Mammary epithelial cell (primary cell): ENCODE data around the gene SH3BP2.

Experiments
- EZH2 ChIP-seq: IDR thresholded peaks from 2 replicates; pipeline ENCODE4 v1.6.1; 2012; ENCODE audit warnings: low read length, inconsistent platforms, borderline replicate concordance
- TF ChIP-seq, protein P1 (sequence below), 2 donors: IDR thresholded peaks in 1 of 2; conservative IDR thresholded peaks in 1 of 2; 2 replicates each; pipeline ENCODE4 v1.5.1; 2011 to 2012; ENCODE audit warnings: inconsistent platforms in 2 of 2, low read length in 2 of 2, mild to moderate bottlenecking in 2 of 2, control low read depth in 1 of 2, low read depth in 1 of 2; ENCODE audit not compliant: insufficient read depth in 1 of 2; ENCODE audit errors: extremely low read depth in 1 of 2

DNA sequence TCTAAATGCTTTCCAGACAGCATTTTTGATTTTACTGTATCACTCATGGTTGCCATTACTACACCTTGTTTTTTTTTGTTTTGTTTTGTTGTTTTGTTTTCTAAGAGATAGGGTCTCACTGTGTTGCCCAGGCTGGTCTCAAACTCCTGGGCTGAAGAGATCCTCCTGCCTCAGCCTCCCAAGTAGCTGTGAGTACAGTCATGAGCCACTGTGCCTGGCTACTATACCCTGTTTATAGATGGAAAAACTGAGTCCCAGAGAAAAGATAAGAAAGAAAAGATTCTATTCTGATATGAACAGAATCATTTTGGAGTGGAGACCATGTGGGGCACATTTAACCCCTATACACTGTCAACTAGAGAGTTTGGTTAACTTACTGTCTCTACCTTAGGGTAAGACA, 70.8 kb downstream of the SH3BP2 start:
- TF ChIP-seq, protein P1, sequence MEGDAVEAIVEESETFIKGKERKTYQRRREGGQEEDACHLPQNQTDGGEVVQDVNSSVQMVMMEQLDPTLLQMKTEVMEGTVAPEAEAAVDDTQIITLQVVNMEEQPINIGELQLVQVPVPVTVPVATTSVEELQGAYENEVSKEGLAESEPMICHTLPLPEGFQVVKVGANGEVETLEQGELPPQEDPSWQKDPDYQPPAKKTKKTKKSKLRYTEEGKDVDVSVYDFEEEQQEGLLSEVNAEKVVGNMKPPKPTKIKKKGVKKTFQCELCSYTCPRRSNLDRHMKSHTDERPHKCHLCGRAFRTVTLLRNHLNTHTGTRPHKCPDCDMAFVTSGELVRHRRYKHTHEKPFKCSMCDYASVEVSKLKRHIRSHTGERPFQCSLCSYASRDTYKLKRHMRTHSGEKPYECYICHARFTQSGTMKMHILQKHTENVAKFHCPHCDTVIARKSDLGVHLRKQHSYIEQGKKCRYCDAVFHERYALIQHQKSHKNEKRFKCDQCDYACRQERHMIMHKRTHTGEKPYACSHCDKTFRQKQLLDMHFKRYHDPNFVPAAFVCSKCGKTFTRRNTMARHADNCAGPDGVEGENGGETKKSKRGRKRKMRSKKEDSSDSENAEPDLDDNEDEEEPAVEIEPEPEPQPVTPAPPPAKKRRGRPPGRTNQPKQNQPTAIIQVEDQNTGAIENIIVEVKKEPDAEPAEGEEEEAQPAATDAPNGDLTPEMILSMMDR (conservative IDR thresholded peaks at IDR 0.05 in 1 of 2, IDR thresholded peaks at IDR 0.05 in 1 of 2; ENCODE audit: extremely low read depth in 1 of 2, insufficient read depth in 1 of 2, low read depth in 1 of 2, low read length in 2 of 2): no peak
- no peak for TF ChIP-seq EZH2
